HK-2 (cell line): Measurements from ENCODE around the gene ARGFX.
A peak's percentile ranks its signal among the peaks of the same experiment; 100 is the strongest.
"Not testable (repeated sequence)": the region's sequence is repeated elsewhere in the genome, so short reads cannot be mapped to it uniquely, and the experiment has no call there.

Source experiments
- DNase-seq: peaks from one replicate; pipeline ENCODE4 v3.0.0-alpha.2; 2018; ENCODE audit not compliant: unreplicated experiment

The ARGFX gene

DNA sequence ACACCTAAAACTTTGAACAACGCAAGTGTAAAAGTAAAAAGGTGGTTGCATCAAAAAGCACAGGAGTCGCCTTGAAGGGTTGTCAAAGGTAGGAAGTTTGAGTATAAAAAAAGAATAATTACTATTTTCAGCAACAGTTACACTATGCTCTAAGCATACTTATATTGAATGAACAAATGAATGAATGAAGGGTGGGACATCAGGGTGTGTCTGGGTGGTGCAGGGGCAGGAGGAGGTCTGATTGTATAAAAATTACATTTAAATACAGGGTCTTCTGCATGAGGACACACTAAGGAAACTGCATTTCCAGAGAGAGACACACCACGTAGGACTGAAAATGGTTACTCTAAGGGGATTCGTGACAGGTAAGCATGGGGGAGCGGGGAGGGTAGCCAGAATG lies at the start of gene ARGFX:
ARGFX (plus strand) TSS at position 301 of the 400 bp plus-strand sequence. CDS start 2,765 bp downstream, outside the sequence.
- no peak for DNase-seq

- DNase-seq = no peak
These were observed 49.6 kb upstream of the ARGFX start for GRCh38 chr3:121517953-121518655.

DNA sequence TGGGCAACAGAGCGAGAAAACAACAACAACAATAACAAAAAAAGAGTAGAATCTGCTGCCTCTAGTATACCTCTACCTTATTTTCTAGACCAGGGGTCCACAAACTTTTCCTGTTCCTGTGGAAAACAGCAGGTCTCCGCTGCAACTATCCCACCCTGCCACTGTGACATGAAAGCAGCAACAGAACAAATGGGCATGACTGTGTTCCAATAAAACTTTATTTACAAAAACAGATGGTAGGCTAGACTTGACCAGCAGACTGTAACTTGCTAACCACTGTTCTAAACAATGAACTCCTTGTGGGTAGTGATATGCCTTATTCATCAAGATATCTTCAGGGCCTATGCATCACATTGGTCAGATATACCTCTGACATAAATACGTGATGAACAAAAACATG lies 47.2 kb upstream of the ARGFX start:
- DNase-seq = no peak

- no peak for DNase-seq
These were observed 38.4 kb upstream of the ARGFX start for GRCh38 chr3:121529308-121529707.

GRCh38 chr3:121531269-121531668 lies 36.5 kb upstream of the ARGFX start:
- DNase-seq = no peak

DNA sequence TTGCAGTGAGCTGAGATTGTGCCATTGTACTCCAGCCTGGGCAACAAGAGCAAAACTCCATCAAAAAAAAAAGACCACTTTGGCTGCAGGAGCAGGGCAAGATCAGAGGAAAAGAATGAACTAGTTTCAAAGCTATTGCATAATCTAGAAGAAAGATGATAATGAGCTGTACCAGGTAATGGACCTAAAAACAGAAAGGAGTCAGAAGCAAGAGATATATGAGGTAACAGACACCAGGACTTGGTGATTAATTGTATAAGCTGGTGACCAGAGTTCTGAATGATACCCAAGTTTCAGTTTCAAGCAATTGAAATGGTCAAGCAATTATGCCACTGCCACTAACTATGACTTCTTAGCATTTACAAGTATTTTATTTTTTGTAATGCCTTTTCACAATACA lies 24.8 kb upstream of the ARGFX start:
- DNase-seq = no peak

- no peak for DNase-seq
These were observed 22.6 kb upstream of the ARGFX start for GRCh38 chr3:121545049-121545573.

DNA sequence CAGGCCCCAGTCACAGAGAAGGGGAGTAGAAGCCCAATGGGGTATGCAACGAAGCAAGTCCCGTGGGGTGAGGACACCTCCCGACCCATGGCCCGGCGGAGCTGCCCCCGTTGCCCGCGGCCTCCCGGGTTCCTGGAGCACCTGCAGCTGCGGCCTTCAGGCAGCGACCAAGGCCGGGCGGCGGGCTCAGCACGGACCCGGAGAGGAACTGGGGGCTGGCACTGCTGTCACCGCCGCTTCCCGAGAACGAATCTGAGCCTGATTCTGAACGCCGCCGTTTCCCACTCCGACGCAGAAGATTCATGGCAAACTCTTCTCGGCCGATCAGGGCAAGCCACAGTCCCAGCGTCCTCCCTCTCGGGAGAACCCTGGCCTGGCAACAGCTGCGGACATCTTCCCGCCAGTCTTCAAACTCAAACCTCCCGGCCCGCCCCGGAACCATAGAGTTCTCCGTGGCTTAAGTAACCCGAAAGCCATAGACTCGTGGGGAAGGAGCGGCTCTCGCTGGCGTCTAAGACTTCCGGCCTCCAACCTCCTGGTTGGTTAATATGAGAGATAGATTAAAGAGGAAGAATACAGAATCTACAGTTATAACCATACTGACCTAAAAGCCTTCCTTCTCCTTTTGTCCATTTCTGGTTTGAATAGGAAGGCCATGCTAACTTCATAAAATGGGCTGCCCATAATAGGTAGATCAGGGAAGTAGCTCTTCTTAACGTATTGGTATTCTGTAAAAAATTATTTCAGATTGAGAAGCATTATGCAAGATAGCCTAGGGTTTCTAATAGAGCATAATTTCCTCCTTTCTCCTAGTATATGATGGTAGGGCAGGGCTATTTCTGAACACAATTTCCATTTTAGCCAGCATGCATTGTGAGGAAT lies 21.9 kb upstream of the ARGFX start, which contains the start of gene POLQ:
POLQ (minus strand) TSS at position 415 of the 882 bp plus-strand sequence; CDS start at position 304, 111 bp downstream.
- DNase-seq = peak; percentile 91

GRCh38 chr3:121552379-121552778 lies 15.4 kb upstream of the ARGFX start:
- DNase-seq = no peak

GRCh38 chr3:121552797-121553196 lies 15.0 kb upstream of the ARGFX start:
- DNase-seq = no peak

DNA sequence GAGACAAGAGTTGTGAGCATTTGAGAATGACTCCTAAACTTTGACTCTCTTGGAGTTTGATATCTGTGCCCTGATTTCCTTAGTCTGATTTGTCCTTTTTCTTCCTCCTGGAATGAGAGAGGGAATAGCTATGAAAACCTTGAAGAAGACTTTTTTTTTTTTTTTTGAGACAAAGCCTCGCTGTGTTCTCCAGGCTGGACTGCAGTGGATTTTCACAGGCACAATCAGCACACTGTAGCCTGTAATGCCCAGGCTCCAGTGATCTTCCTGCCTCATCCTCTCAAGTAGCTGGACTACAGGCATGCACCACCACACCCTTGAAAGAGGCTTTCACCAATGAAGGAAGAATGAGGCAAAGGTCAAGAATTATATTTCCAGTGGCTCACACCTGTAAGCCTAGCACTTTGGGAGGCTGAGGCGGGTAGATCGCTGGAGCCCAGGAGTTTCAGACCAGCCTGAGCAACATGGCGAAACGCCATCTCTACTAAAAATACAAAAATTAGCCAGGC lies 10.3 kb upstream of the ARGFX start:
- no peak for DNase-seq

- no peak for DNase-seq
These were observed 5.6 kb upstream of the ARGFX start for GRCh38 chr3:121562148-121562547.

GRCh38 chr3:121566773-121567172 lies 976 bp upstream of the ARGFX start:
- no peak for DNase-seq

- no peak for DNase-seq
These were observed 6.7 kb downstream of the ARGFX start for GRCh38 chr3:121574449-121574848.

DNA sequence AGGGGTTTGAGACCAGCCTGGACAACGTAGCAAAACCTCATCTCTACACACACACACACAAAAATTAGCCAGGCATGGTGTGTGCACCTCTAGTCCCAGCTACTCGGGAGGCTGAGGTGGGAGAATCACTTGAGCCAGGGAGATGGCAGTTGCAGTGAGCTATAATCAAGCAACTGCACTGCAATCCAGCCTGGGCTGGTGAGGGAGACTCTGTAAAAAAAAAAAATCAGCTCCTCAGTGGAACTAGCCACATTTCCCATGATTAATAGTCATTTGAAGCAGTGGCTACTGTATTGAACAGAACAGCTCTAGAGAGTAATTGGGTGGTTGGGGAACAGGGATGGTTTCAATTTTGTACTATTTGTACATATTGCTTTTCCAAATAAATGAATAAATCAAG lies 13.9 kb downstream of the ARGFX start:
- no peak for DNase-seq

GRCh38 chr3:121584418-121584817 lies 16.7 kb downstream of the ARGFX start:
- DNase-seq = no peak

GRCh38 chr3:121592856-121593702 lies 25.3 kb downstream of the ARGFX start, which contains the start of gene FBXO40:
Gene FBXO40 (plus strand): TSS chr3:121593379. CDS start chr3:121620576, 27,197 bp downstream.
- DNase-seq = no peak

DNA sequence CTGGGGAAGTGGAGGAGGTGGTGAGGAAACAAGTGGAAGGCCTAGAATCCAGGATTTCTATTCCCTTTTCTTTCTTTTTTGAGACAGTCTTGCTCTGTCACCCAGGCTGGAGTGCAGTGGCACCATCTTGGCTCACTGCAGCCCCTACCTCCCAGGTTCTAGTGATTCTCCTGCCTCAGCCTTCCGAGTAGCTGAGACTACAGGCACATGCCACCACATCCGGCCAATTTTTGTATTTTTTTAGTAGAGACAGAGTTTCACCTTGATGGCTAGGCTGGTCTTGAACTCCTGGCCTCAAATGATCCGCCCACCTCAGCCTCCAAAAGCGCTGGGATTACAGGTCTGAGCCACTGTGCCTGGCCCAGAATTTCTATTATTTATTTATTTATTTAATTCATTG lies 26.1 kb downstream of the ARGFX start:
- not testable (repeated sequence) for DNase-seq

GRCh38 chr3:121594850-121595249 lies 27.1 kb downstream of the ARGFX start:
- no peak for DNase-seq

DNA sequence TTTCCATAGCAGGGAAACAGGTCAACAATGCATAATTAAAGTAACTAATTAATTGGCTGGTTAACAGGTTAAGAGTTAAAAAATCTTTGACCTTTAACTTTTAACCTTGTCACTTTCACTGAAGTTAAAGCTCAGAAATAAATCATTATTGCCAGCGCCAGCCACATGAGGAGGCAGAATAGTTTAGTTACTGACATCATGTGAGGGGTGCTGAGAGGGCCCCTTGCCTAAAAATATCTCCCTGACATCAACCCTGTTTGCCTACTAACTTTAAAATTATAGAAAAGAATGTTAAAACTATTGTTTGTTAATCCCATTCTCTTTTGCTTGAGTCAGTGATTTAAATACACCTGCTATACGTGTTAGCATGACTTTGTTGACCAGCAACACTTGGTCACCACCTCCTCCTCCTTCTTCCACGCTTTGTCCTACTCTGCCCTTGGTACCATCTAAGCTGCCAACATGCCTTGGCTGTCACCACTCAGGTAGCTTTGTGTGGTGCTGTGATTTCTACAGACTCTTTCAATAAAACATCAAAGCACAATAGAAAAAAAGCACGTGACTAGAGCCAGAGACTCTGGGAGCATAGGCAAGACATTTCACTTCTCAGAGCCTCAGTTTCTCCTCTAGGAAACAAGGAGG lies 28.1 kb downstream of the ARGFX start:
- DNase-seq = no peak

GRCh38 chr3:121598564-121598963 lies 30.8 kb downstream of the ARGFX start:
- no peak for DNase-seq
